K562 (cell line): ENCODE results near the gene COL16A1. TPM values are rescaled to one million over a fixed set of nuclear protein-coding genes. Genes with fewer than 3 reads are reported as not detected.
A peak's percentile ranks its signal among the peaks of the same experiment; 100 is the strongest.

Source experiments
- BCL6 ChIP-seq: fragments of 250-450 bp; sonication (Bioruptor Pico); IDR thresholded peaks from 2 replicates; pipeline ENCODE4 v1.4.0; 2020
- BRF1 ChIP-seq: IDR thresholded peaks from 3 replicates; pipeline ENCODE4 v1.6.1; 2011; ENCODE audit warnings: borderline replicate concordance, mild to moderate bottlenecking; ENCODE audit not compliant: insufficient read length; ENCODE audit errors: extremely low read depth
- CBFA2T2 ChIP-seq: fragments of 450-650 bp; conservative IDR thresholded peaks from 2 replicates; pipeline ENCODE4 v1.6.1; 2017; ENCODE audit warnings: mild to moderate bottlenecking
- CBFB ChIP-seq: sonication (generic); formaldehyde crosslinking; IDR thresholded peaks from 2 replicates; pipeline ENCODE4 v1.4.0; 2020; ENCODE audit warnings: mild to moderate bottlenecking, missing genetic modification reagents
- CTBP1 ChIP-seq: fragments of 450-650 bp; IDR thresholded peaks from 2 replicates; pipeline ENCODE4 v1.6.1; 2016; ENCODE audit warnings: borderline replicate concordance
- DEAF1 ChIP-seq: fragments of 450-650 bp; formaldehyde crosslinking; IDR thresholded peaks from 2 replicates; pipeline ENCODE4 v1.4.0; 2020; ENCODE audit warnings: mild to moderate bottlenecking, moderate library complexity
- ESRRB ChIP-seq: fragments of 250-450 bp; sonication (Bioruptor Pico); IDR thresholded peaks from 2 replicates; pipeline ENCODE4 v1.5.0; 2020; ENCODE audit warnings: mild to moderate bottlenecking, moderate library complexity, borderline replicate concordance
- FOXA3 ChIP-seq, 2 experiments: fragments of 450-650 bp in 1 of 2; sonication (generic) in 1 of 2; formaldehyde crosslinking; IDR thresholded peaks in 1 of 2; conservative IDR thresholded peaks in 1 of 2; 2 replicates each; pipeline versions ENCODE4 v1.4.0 to v1.8.0; 2020 to 2022; ENCODE audit warnings: mild to moderate bottlenecking in 2 of 2, missing genetic modification reagents in 1 of 2
- NFIC ChIP-seq: fragments of 450-650 bp; IDR thresholded peaks from 2 replicates; pipeline ENCODE4 v1.6.1; 2017; ENCODE audit warnings: mild to moderate bottlenecking, inconsistent platforms
- RB1 ChIP-seq: fragments of 450-650 bp; IDR thresholded peaks from 2 replicates; pipeline ENCODE4 v1.6.1; 2017; ENCODE audit warnings: low read depth, mild to moderate bottlenecking
- RERE ChIP-seq: sonication (generic); formaldehyde crosslinking; IDR thresholded peaks from 2 replicates; pipeline ENCODE4 v1.8.0; 2023; ENCODE audit warnings: missing genetic modification reagents, mild to moderate bottlenecking, borderline replicate concordance
- SOX6 ChIP-seq: fragments of 450-650 bp; IDR thresholded peaks from 2 replicates; pipeline ENCODE4 v1.6.1; 2014; ENCODE audit warnings: mild to moderate bottlenecking
- SRF ChIP-seq, 2 experiments: fragments of 250-450, 450-650 bp in 1 of 2; sonication (Bioruptor Pico) in 1 of 2; sonication (generic) in 1 of 2; formaldehyde crosslinking; IDR thresholded peaks; 2 replicates each; pipeline versions ENCODE4 v1.5.0 to v1.5.1; 2020 to 2022; ENCODE audit warnings: mild to moderate bottlenecking in 1 of 2, missing genetic modification reagents in 1 of 2
- TEAD4 ChIP-seq, 2 experiments: sonication (generic) in 1 of 2; formaldehyde crosslinking in 1 of 2; IDR thresholded peaks; 2 replicates each; pipeline versions ENCODE4 v1.6.1 to v1.8.0; 2012 to 2022; ENCODE audit warnings: borderline replicate concordance in 1 of 2, inconsistent platforms in 1 of 2, low read length in 1 of 2, mild to moderate bottlenecking in 1 of 2, missing genetic modification reagents in 1 of 2
- USF1 ChIP-seq: sonication (generic); formaldehyde crosslinking; IDR thresholded peaks from 2 replicates; pipeline ENCODE4 v1.9.0; 2022; ENCODE audit warnings: mild to moderate bottlenecking, missing genetic modification reagents
- ZFP36 ChIP-seq: fragments of 150-350 bp; IDR thresholded peaks from 2 replicates; pipeline ENCODE4 v1.6.1; 2018; ENCODE audit warnings: low read length, low read depth; ENCODE audit not compliant: partially characterized antibody
- ZNF431 ChIP-seq: sonication (generic); formaldehyde crosslinking; IDR thresholded peaks from 2 replicates; pipeline ENCODE4 v1.8.0; 2022; ENCODE audit warnings: mild to moderate bottlenecking, missing genetic modification reagents
- ZNF699 ChIP-seq: fragments of 250-450 bp; sonication (Bioruptor Pico); IDR thresholded peaks from 2 replicates; pipeline ENCODE4 v1.8.0; 2021; ENCODE audit warnings: mild to moderate bottlenecking, moderate library complexity; ENCODE audit not compliant: insufficient replicate concordance
- ZNF766 ChIP-seq: fragments of 200-800 bp; sonication (Bioruptor generic); conservative IDR thresholded peaks from 2 replicates; pipeline ENCODE4 v1.6.1; 2016; ENCODE audit warnings: missing genetic modification characterization, missing compliant biosample characterization
- polyA plus RNA-seq, 8 experiments: library from polyadenylated mRNA; depleted of rRNA in 4 of 8; stranded (reverse) in 5 of 8; unstranded in 3 of 8; fragments of >200 nt; fragmentation: Nextera tagmentation in 2 of 8; fragmentation: Illumina TruSeq in 1 of 8; extraction: Ambion mirVana in 2 of 8; extraction: Trizol in 1 of 8; gene quantifications; 2 replicates each; pipeline versions ENCODE4 v1.2.1 to v1.2.3, GENCODE V29; 2011 to 2014; ENCODE audit warnings: inconsistent platforms in 1 of 8, missing spikeins in 1 of 8
- total RNA-seq, 7 experiments: library from RNA; depleted of rRNA in 6 of 7; stranded (reverse); fragments of >200 nt in 6 of 7; fragmentation: Illumina TruSeq in 2 of 7; extraction: Trizol in 2 of 7; gene quantifications; 2 replicates each; pipeline versions ENCODE4 v1.2.1 to v1.2.3, GENCODE V29; 2011 to 2021; ENCODE audit warnings: low replicate concordance in 1 of 7

COL16A1 gene
- total and polyA plus RNA-seq, 9 of the 15 experiments (the other 6 are each of a cell fraction or from before 2014, with no cell fraction given) = 0.11 to 0.60 (median 0.11) TPM; not detected in 6

GRCh38 chr1:31745096-31745945, 41.5 kb upstream of the COL16A1 start (continued):
- TF ChIP-seq RERE = no peak
- no peak for TF ChIP-seq ZNF699
- peak; percentile 30; the same call in 1 of the 2 replicates for TF ChIP-seq TEAD4 (IDR thresholded peaks at IDR 0.05; ENCODE audit: low read length)
- 0 out of 2 replicates have a peak, but pooled peaks have one; percentile 60 for TF ChIP-seq TEAD4 (CRISPR knock-in tag; IDR thresholded peaks at IDR 0.05; ENCODE audit: borderline replicate concordance)
- TF ChIP-seq SRF (CRISPR knock-in tag; IDR thresholded peaks at IDR 0.05) = peak in 1 of 2 experiments; percentile 58; a peak in 1 of 4 replicates
- no peak for TF ChIP-seq ESRRB (CRISPR knock-in tag)
- TF ChIP-seq BCL6 = no peak
- peak; percentile 50; the same call in 1 of the 2 replicates for TF ChIP-seq CTBP1
- TF ChIP-seq ZNF766 (CRISPR knock-in tag) = no peak
- TF ChIP-seq CBFB (CRISPR knock-in tag) = peak; percentile 65; the same call in 1 of the 2 replicates
- no peak for TF ChIP-seq BRF1
- TF ChIP-seq RB1 = peak; percentile 72; the same call in 1 of the 2 replicates
- TF ChIP-seq NFIC = peak; percentile 31
- 0 out of 2 replicates have a peak, but pooled peaks have one; percentile 17 for TF ChIP-seq SOX6
- TF ChIP-seq FOXA3 (CRISPR knock-in tag; conservative IDR thresholded peaks at IDR 0.05 in 1 of 2, IDR thresholded peaks at IDR 0.05 in 1 of 2) = 0 out of 4 replicates have a peak, but pooled peaks of 1 of the 2 experiments have one; percentile 18
- peak; percentile 29 for TF ChIP-seq CBFA2T2
- peak; percentile 19; the same call in 1 of the 2 replicates for TF ChIP-seq USF1
- TF ChIP-seq DEAF1 (CRISPR knock-in tag) = 0 out of 2 replicates have a peak, but pooled peaks have one; percentile 28
- TF ChIP-seq ZFP36 = peak; percentile 47
- no peak for TF ChIP-seq ZNF431 (CRISPR knock-in tag)
